Osteocyte (in vitro differentiated cells): ENCODE measurements around the gene SCRG1. TPM values are rescaled to one million over a fixed set of nuclear protein-coding genes. Genes with fewer than 3 reads are reported as not detected.

ENCODE experiments used
- DNase-seq: peaks from one replicate; pipeline ENCODE4 v3.0.0; 2021; ENCODE audit warnings: mixed read lengths; ENCODE audit not compliant: unreplicated experiment; ENCODE audit errors: extremely low spot score
- H3K27ac Mint-ChIP-seq: one replicate; pipeline ENCODE4 v1.8.0; 2021; ENCODE audit warnings: mild to moderate bottlenecking, mixed read lengths; ENCODE audit not compliant: unreplicated experiment
- H3K27me3 Mint-ChIP-seq: one replicate; pipeline ENCODE4 v1.8.0; 2021; ENCODE audit warnings: mixed read lengths; ENCODE audit not compliant: unreplicated experiment
- H3K36me3 Mint-ChIP-seq: one replicate; pipeline ENCODE4 v1.8.0; 2021; ENCODE audit warnings: mixed read lengths; ENCODE audit not compliant: unreplicated experiment
- H3K4me1 Mint-ChIP-seq: one replicate; pipeline ENCODE4 v1.8.0; 2021; ENCODE audit warnings: mixed read lengths; ENCODE audit not compliant: unreplicated experiment
- H3K4me3 Mint-ChIP-seq: one replicate; pipeline ENCODE4 v1.8.0; 2021; ENCODE audit warnings: mild to moderate bottlenecking, moderate library complexity, mixed read lengths; ENCODE audit not compliant: unreplicated experiment
- H3K9me3 Mint-ChIP-seq: one replicate; pipeline ENCODE4 v1.8.0; 2021; ENCODE audit warnings: mixed read lengths; ENCODE audit not compliant: unreplicated experiment
- total RNA-seq: library from RNA; stranded (reverse); gene quantifications from 2 replicates; pipeline ENCODE4 v1.2.1, GENCODE V29; 2021
- TF ChIP-seq, protein P1 (sequence below): fragments of 200-600 bp; sonication (generic); IDR thresholded peaks from 2 replicates; pipeline ENCODE4 v1.5.0; 2021; ENCODE audit warnings: antibody characterized with exemption, mild to moderate bottlenecking, moderate library complexity

Gene SCRG1
- total RNA-seq, 1 donor from 2014 or later: 2.2 TPM

- Mint-ChIP-seq H3K27me3 (no peaks in the 10 kb centered on the region), H3K9me3 (no peaks in the 10 kb centered on the region), H3K27ac (no peak overlapping the region), H3K4me1 (no peaks in the 10 kb centered on the region), H3K36me3 (peaks cover 20% of the 10 kb centered on the region), H3K4me3 (no peak overlapping the region)
- no peak for DNase-seq
- TF ChIP-seq, protein P1, sequence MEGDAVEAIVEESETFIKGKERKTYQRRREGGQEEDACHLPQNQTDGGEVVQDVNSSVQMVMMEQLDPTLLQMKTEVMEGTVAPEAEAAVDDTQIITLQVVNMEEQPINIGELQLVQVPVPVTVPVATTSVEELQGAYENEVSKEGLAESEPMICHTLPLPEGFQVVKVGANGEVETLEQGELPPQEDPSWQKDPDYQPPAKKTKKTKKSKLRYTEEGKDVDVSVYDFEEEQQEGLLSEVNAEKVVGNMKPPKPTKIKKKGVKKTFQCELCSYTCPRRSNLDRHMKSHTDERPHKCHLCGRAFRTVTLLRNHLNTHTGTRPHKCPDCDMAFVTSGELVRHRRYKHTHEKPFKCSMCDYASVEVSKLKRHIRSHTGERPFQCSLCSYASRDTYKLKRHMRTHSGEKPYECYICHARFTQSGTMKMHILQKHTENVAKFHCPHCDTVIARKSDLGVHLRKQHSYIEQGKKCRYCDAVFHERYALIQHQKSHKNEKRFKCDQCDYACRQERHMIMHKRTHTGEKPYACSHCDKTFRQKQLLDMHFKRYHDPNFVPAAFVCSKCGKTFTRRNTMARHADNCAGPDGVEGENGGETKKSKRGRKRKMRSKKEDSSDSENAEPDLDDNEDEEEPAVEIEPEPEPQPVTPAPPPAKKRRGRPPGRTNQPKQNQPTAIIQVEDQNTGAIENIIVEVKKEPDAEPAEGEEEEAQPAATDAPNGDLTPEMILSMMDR: no peak
Observed at GRCh38 chr4:173414456-173414855, 15.5 kb upstream of the SCRG1 start.

GRCh38 chr4:173413036-173413435 lies 14.1 kb upstream of the SCRG1 start:
- TF ChIP-seq, protein P1: no peak
- Mint-ChIP-seq H3K27ac (no peak overlapping the region), H3K36me3 (peaks cover 17% of the 10 kb centered on the region)

DNA sequence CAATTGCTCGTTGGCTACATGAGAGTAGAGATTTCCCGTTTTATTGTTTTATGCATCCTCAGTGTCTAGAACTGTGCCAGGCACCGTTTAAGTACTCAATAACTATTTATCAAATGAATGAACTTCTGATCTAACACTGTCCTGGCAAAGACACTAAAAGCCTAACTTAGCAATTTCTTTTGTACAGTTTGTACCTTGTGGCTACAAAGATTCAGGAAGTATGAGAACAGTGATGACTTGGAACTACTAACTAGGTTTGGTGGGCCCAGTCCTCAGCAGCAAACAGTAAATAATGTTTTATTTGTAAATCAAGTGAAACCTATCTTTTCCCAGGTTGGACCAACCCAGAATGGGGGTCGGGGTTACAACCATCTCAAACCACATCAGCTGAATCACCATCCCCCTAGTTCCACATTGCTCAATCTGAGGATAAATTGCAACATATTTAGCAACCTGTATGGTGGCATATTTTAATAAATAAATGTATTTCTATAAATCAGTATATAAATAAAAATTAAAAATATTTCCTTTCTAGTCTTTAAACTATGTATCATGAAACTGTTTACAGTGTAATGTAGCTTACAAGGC lies 12.3 kb upstream of the SCRG1 start:
- TF ChIP-seq, protein P1: no peak

More at GRCh38 chr4:173413036-173413435, 14.1 kb upstream of the SCRG1 start:
- no peak for DNase-seq
- Mint-ChIP-seq H3K27me3 (no peaks in the 10 kb centered on the region), H3K4me3 (no peak overlapping the region), H3K9me3 (no peaks in the 10 kb centered on the region), H3K4me1 (no peaks in the 10 kb centered on the region)

GRCh38 chr4:173410079-173410478 lies 11.2 kb upstream of the SCRG1 start:
- Mint-ChIP-seq H3K27me3 (no peaks in the 10 kb centered on the region), H3K4me3 (no peak overlapping the region), H3K4me1 (no peaks in the 10 kb centered on the region), H3K36me3 (peaks cover 32% of the 10 kb centered on the region), H3K9me3 (no peaks in the 10 kb centered on the region), H3K27ac (no peak overlapping the region)
- no peak for DNase-seq
- TF ChIP-seq, protein P1: no peak

More for the DNA sequence above, 12.3 kb upstream of the SCRG1 start:
- Mint-ChIP-seq H3K4me1 (no peaks in the 10 kb centered on the region), H3K27me3 (no peaks in the 10 kb centered on the region), H3K9me3 (no peaks in the 10 kb centered on the region), H3K36me3 (peaks cover 23% of the 10 kb centered on the region), H3K27ac (no peak overlapping the region), H3K4me3 (no peak overlapping the region)
- no peak for DNase-seq

- no peak for DNase-seq
- Mint-ChIP-seq H3K36me3 (peaks cover 22% of the 10 kb centered on the region), H3K4me1 (peaks cover 3% of the 10 kb centered on the region), H3K9me3 (no peaks in the 10 kb centered on the region), H3K27ac (no peak overlapping the region), H3K27me3 (no peaks in the 10 kb centered on the region), H3K4me3 (no peak overlapping the region)
- TF ChIP-seq, protein P1: no peak
Observed at GRCh38 chr4:173405840-173406606, 7.1 kb upstream of the SCRG1 start.
